ENCODE measurements around the gene FHIT.

- TF ChIP-seq TCF12 (IDR thresholded peaks at IDR 0.05) (no peak), CTCF (IDR thresholded peaks at IDR 0.05) (no peak)
Measured at GRCh38 chr3:59894425-59895121, 1356.7 kb downstream of the FHIT start.
